A549 treated with dexamethasone at 1 μM for 4 hours (cell line): Measurements from ENCODE around the gene CXCL8. TPM values are rescaled to one million over a fixed set of nuclear protein-coding genes. Genes with fewer than 3 reads are reported as not detected.

ENCODE experiments used
- total RNA-seq: library from RNA; stranded (reverse); fragments of 200-300 nt; extraction: Qiagen RNA extraction; gene quantifications from 5 replicates; pipeline ENCODE4 v1.2.3, GENCODE V29; 2022

CXCL8 gene
- 3.7 to 9.1 TPM (median 5.3 TPM) in 5 replicates for total RNA-seq

DNA sequence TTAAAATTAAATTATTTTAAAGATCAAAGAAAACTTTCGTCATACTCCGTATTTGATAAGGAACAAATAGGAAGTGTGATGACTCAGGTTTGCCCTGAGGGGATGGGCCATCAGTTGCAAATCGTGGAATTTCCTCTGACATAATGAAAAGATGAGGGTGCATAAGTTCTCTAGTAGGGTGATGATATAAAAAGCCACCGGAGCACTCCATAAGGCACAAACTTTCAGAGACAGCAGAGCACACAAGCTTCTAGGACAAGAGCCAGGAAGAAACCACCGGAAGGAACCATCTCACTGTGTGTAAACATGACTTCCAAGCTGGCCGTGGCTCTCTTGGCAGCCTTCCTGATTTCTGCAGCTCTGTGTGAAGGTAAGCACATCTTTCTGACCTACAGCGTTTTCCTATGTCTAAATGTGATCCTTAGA lies at the start of gene CXCL8:
Gene CXCL8 (plus strand): TSS at position 217 of the 426 bp plus-strand sequence. CDS start 90 bp downstream, at position 307.

Other genes starting within 250 kb of the CXCL8 start
- gene RASSF6, start 120.1 kb upstream of the CXCL8 start, total RNA-seq: 0.71 to 0.88 TPM (median 0.81 TPM) in 5 replicates
- not detected in 5 replicates for gene CXCL6, start 96.1 kb downstream of the CXCL8 start, total RNA-seq
- gene PF4V1, start 112.7 kb downstream of the CXCL8 start, total RNA-seq: not detected in 5 replicates
- 3.8 to 6.0 TPM (median 4.3 TPM) in 5 replicates for gene CXCL1, start 128.8 kb downstream of the CXCL8 start, total RNA-seq
- 0.57 to 0.98 TPM (median 0.88 TPM) in 5 replicates for gene PF4, start 241.5 kb downstream of the CXCL8 start, total RNA-seq
- gene PPBP, start 247.6 kb downstream of the CXCL8 start, total RNA-seq: 0.17 to 0.20 TPM in 2 of 5 replicates, not detected in the others